Endothelial cell of umbilical vein (primary cell): ENCODE measurements around the gene SEC22A. TPM values are rescaled to one million over a fixed set of nuclear protein-coding genes. Genes with fewer than 3 reads are reported as not detected.

Experiments used
- BruUV-seq: library from RNA; stranded (reverse); fragments of 400-500 nt; replicated peaks from 2 replicates; lab custom pipeline; 2021; lab: Mats Ljungman, UMichigan
- CTCF ChIA-PET: fragments of 300-600, 350-600 bp; sonication (Branson Sonifier 250); formaldehyde crosslinking; loops from one replicate; lab custom pipeline; 2021; ENCODE audit warnings: antibody characterized with exemption, inconsistent platforms; lab: Charles Lee
- POLR2A ChIA-PET: fragments of 300-600, 350-600 bp; sonication (Branson Sonifier 250); formaldehyde crosslinking; loops from one replicate; lab custom pipeline; 2021; ENCODE audit warnings: antibody characterized with exemption, inconsistent platforms; lab: Charles Lee
- DNase-seq: peaks from one replicate; pipeline ENCODE4 v3.0.0-alpha.2; 2011; ENCODE audit warnings: low read depth, low spot score
- FAIRE-seq: peaks from 2 replicates; lab custom pipeline; 2011; peaks lifted over from hg19 to GRCh38; lab: Jason Lieb, UNC
- H2AFZ ChIP-seq: 2 replicates; pipeline ENCODE4 v1.6.0; 2012; ENCODE audit warnings: low read depth, low read length, control low read depth, inconsistent platforms
- H3K27ac ChIP-seq: 2 replicates; pipeline ENCODE4 v1.5.1; 2011; ENCODE audit warnings: low read depth, mild to moderate bottlenecking, control low read depth, low read length, moderate library complexity; ENCODE audit not compliant: insufficient read depth
- H3K27me3 ChIP-seq, 2 experiments: 2 replicates each; pipeline versions ENCODE4 v1.6.0 to v1.6.1; 2011; ENCODE audit warnings: low read length in 2 of 2, mixed read lengths in 1 of 2; ENCODE audit not compliant: control insufficient read depth in 2 of 2, insufficient read depth in 2 of 2
- H3K36me3 ChIP-seq, 2 experiments: 2 replicates in 1 of 2; 3 replicates in 1 of 2; pipeline ENCODE4 v1.5.1; 2011; ENCODE audit warnings: low read length in 2 of 2, mild to moderate bottlenecking in 1 of 2, moderate library complexity in 1 of 2; ENCODE audit not compliant: control insufficient read depth in 2 of 2, insufficient read depth in 2 of 2; ENCODE audit errors: extremely low read depth in 1 of 2
- H3K4me1 ChIP-seq: 3 replicates; pipeline ENCODE4 v1.5.1; 2011; ENCODE audit warnings: mild to moderate bottlenecking, low read length; ENCODE audit not compliant: control insufficient read depth, insufficient read depth; ENCODE audit errors: extremely low read depth
- H3K4me2 ChIP-seq: 2 replicates; pipeline ENCODE4 v1.6.1; 2011; ENCODE audit warnings: low read length, control low read depth, mixed read lengths; ENCODE audit not compliant: insufficient read depth
- H3K4me3 ChIP-seq, 3 experiments: fragments of 200-600 bp in 1 of 3; sonication (generic), shearing (Covaris generic) in 1 of 3; replicated peaks in 1 of 3; 2 replicates each; pipeline ENCODE4 v1.5.1; 2011 to 2016; ENCODE audit warnings: control low read depth in 3 of 3, low read length in 3 of 3, mild to moderate bottlenecking in 2 of 3, inconsistent platforms in 1 of 3, low read depth in 1 of 3, moderate library complexity in 1 of 3; ENCODE audit not compliant: insufficient read depth in 1 of 3
- H3K79me2 ChIP-seq: 2 replicates; pipeline ENCODE4 v1.6.0; 2012; ENCODE audit warnings: low read length, inconsistent platforms; ENCODE audit not compliant: control insufficient read depth, insufficient read depth
- H3K9ac ChIP-seq: replicated peaks from 2 replicates; pipeline ENCODE3; 2011; ENCODE audit warnings: low read length, control low read depth; ENCODE audit not compliant: insufficient read depth; ENCODE audit errors: extremely low read depth
- H3K9me1 ChIP-seq: replicated peaks from 3 replicates; pipeline ENCODE4 v1.6.0; 2011; ENCODE audit warnings: mild to moderate bottlenecking, low read length; ENCODE audit not compliant: control insufficient read depth, insufficient read depth; ENCODE audit errors: extremely low read depth
- H3K9me3 ChIP-seq: replicated peaks from 2 replicates; pipeline ENCODE4 v1.5.1; 2012; ENCODE audit warnings: low read length, inconsistent platforms; ENCODE audit not compliant: control insufficient read depth, insufficient read depth
- H4K20me1 ChIP-seq: replicated peaks from 2 replicates; pipeline ENCODE3; 2011; ENCODE audit warnings: mild to moderate bottlenecking, low read length; ENCODE audit not compliant: control insufficient read depth, insufficient read depth; ENCODE audit errors: extremely low read depth
- EZH2 ChIP-seq: IDR thresholded peaks from 2 replicates; pipeline ENCODE4 v1.6.1; 2012; ENCODE audit warnings: borderline replicate concordance, low read depth, mild to moderate bottlenecking, moderate library complexity, low read length, inconsistent platforms; ENCODE audit not compliant: severe bottlenecking
- FOS ChIP-seq: IDR thresholded peaks from 2 replicates; pipeline ENCODE4 v1.6.1; 2011; ENCODE audit warnings: mild to moderate bottlenecking, low read length, moderate library complexity, borderline replicate concordance; ENCODE audit not compliant: insufficient read depth
- GATA2 ChIP-seq: IDR thresholded peaks from 2 replicates; pipeline ENCODE4 v1.7.0; 2011; ENCODE audit warnings: low read depth, mild to moderate bottlenecking, moderate library complexity, mixed read lengths, low read length; ENCODE audit not compliant: insufficient read length, insufficient read depth
- JUN ChIP-seq: IDR thresholded peaks from 2 replicates; pipeline ENCODE4 v1.6.1; 2011; ENCODE audit warnings: borderline replicate concordance, low read depth; ENCODE audit not compliant: insufficient read length, insufficient read depth
- MAX ChIP-seq: IDR thresholded peaks from 2 replicates; pipeline ENCODE4 v1.6.1; 2011; ENCODE audit not compliant: insufficient read depth, insufficient read length
- MYC ChIP-seq: IDR thresholded peaks from one replicate; pipeline ENCODE4 v1.6.1; 2011; ENCODE audit warnings: mild to moderate bottlenecking, low read depth, low read length
- POLR2A ChIP-seq: IDR thresholded peaks from 2 replicates; pipeline ENCODE4 v1.6.1; 2012; ENCODE audit warnings: low read depth, mild to moderate bottlenecking, control low read depth, low read length
- POLR2AphosphoS5 ChIP-seq: IDR thresholded peaks from 2 replicates; pipeline ENCODE4 v1.6.1; 2012; ENCODE audit warnings: low read depth, mild to moderate bottlenecking, control low read depth, low read length, moderate library complexity; ENCODE audit not compliant: insufficient read depth
- dilution Hi-C: fragments of 300-500 bp; cut with MboI; formaldehyde crosslinking; loops from one replicate; pipeline ENCODE4 v1.15.0; 2019; ENCODE audit warnings: low sequenced_read_pairs; ENCODE audit not compliant: extremely low pct_ligation_motif_present
- intact Hi-C: fragments of 100-400 bp; cut with micrococcal nuclease; formaldehyde crosslinking; loops from one replicate; pipeline ENCODE4 v1.10.0; 2022
- polyA plus RNA-seq, 4 experiments: library from polyadenylated mRNA; depleted of rRNA in 3 of 4; stranded (reverse) in 3 of 4; unstranded in 1 of 4; fragments of >200 nt; gene quantifications; 2 replicates each; pipeline versions ENCODE4 v1.2.1 to v1.2.3, GENCODE V29; 2011 to 2012; ENCODE audit warnings: missing spikeins in 1 of 4
- total RNA-seq: library from RNA; stranded (reverse); gene quantifications from 2 replicates; pipeline ENCODE4 v1.2.3, GENCODE V29; 2021
- TF ChIP-seq, protein P1 (sequence below), 2 donors: IDR thresholded peaks; 1 replicate in 1 of 2; 2 replicates in 1 of 2; pipeline ENCODE4 v1.5.1; 2011; ENCODE audit warnings: low read length in 2 of 2, mild to moderate bottlenecking in 2 of 2, moderate library complexity in 2 of 2, control low read depth in 1 of 2, inconsistent platforms in 1 of 2, low read depth in 1 of 2; ENCODE audit not compliant: insufficient read depth in 1 of 2; ENCODE audit errors: extremely low read depth in 1 of 2

The SEC22A gene
- total and polyA plus RNA-seq, 2 donors (not counting 3 experiments of a cell fraction or from before 2014, with no cell fraction given), result 20.1 to 26.8 TPM

DNA sequence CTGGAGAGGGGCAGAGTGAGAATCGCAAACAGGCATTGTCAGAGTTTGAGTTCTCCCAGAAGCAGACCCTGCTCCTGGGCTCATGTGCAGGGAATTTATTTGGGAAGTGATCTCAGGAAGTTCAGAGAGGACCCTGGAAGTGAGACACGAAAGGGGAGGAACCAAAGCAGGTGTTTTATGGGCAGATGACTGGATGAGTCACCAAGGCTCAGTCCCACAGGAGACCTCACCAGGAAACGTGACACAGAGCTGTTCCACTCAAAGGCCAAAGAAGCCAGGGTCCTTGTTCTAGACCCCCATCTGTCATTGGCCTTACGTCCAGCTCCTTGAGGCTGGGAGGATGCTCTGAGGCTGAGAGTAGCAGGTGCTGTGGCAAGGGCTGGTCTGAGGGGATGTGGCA, 43.4 kb upstream of the SEC22A start:
- peaks cover 10% of the 10 kb centered on the region for H3K4me1 ChIP-seq
- no peaks in the 10 kb centered on the region for H3K79me2 ChIP-seq
- H2AFZ ChIP-seq, result no peak overlapping the region
- intact Hi-C loops, result no loop called here
- H3K27me3 ChIP-seq, result no peaks in the 10 kb centered on the region
- peaks cover 11 to 48% of the 10 kb centered on the region in 2 experiments for H3K36me3 ChIP-seq
- no peaks in the 10 kb centered on the region for H3K9me3 ChIP-seq
- no peak overlapping the region for H3K4me3 ChIP-seq
- no peaks in the 10 kb centered on the region for H3K9me1 ChIP-seq
- peak; percentile 74 for FAIRE-seq
- dilution Hi-C loops, result no loop called here
- TF ChIP-seq EZH2 (no peak), POLR2AphosphoS5 (peak; percentile 33), FOS (peak; percentile 61), JUN (peak; percentile 58)
- H3K9ac ChIP-seq, result no peak overlapping the region
- BruUV-seq, result no TSS peak
- H3K4me2 ChIP-seq, result no peak overlapping the region
- H3K27ac ChIP-seq, result no peak overlapping the region
- DNase-seq, result peak; percentile 46
- no peaks in the 10 kb centered on the region for H4K20me1 ChIP-seq
- POLR2A ChIA-PET, result no interaction called here
- CTCF ChIA-PET, result interaction anchor here (0.9 to 1.9 kb wide), 5 partner anchors 9 to 25 kb away, joined by 3 to 4 read pairs (median 4); no protein-coding TSS in a partner anchor

GRCh38 chr3:123158899-123159390, 42.8 kb upstream of the SEC22A start:
- POLR2A ChIA-PET, result no interaction called here

More at GRCh38 chr3:123158899-123159390, 42.8 kb upstream of the SEC22A start:
- Histone ChIP-seq H3K4me3 (no peak overlapping the region), H3K9me3 (no peaks in the 10 kb centered on the region), H3K4me1 (peaks cover 10% of the 10 kb centered on the region), H3K36me3 (peaks cover 14 to 48% of the 10 kb centered on the region in 2 experiments), H3K9me1 (no peaks in the 10 kb centered on the region), H3K27ac (no peak overlapping the region), H4K20me1 (no peaks in the 10 kb centered on the region), H3K79me2 (no peaks in the 10 kb centered on the region), H3K4me2 (no peak overlapping the region), H2AFZ (no peak overlapping the region), H3K27me3 (no peaks in the 10 kb centered on the region), H3K9ac (no peak overlapping the region)
- intact Hi-C loops (no loop called here), dilution Hi-C loops (no loop called here)
- TF ChIP-seq GATA2 (no peak), POLR2A (no peak), EZH2 (no peak), POLR2AphosphoS5 (no peak), MYC (no peak), FOS (no peak), JUN (no peak), MAX (no peak)
- TF ChIP-seq, protein P1, sequence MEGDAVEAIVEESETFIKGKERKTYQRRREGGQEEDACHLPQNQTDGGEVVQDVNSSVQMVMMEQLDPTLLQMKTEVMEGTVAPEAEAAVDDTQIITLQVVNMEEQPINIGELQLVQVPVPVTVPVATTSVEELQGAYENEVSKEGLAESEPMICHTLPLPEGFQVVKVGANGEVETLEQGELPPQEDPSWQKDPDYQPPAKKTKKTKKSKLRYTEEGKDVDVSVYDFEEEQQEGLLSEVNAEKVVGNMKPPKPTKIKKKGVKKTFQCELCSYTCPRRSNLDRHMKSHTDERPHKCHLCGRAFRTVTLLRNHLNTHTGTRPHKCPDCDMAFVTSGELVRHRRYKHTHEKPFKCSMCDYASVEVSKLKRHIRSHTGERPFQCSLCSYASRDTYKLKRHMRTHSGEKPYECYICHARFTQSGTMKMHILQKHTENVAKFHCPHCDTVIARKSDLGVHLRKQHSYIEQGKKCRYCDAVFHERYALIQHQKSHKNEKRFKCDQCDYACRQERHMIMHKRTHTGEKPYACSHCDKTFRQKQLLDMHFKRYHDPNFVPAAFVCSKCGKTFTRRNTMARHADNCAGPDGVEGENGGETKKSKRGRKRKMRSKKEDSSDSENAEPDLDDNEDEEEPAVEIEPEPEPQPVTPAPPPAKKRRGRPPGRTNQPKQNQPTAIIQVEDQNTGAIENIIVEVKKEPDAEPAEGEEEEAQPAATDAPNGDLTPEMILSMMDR (IDR thresholded peaks at IDR 0.05; ENCODE audit: extremely low read depth in 1 of 2, insufficient read depth in 1 of 2, low read depth in 1 of 2, low read length in 2 of 2), result no peak
- DNase-seq (no peak), FAIRE-seq (no peak)
- no TSS peak for BruUV-seq
- CTCF ChIA-PET, result interaction anchor here (0.9 to 1.9 kb wide), 3 partner anchors 14 to 25 kb away, joined by 4 read pairs; no protein-coding TSS in a partner anchor
